Medulla oblongata (tissue), 1 donor: ENCODE measurements around the gene PLAAT4.

Experiments used
- DNase-seq: peaks from one replicate; pipeline ENCODE4 v3.0.0-alpha.2; 2015; ENCODE audit errors: extremely low spot score

PLAAT4 gene

GRCh38 chr11:63536669-63537292 is at the start of gene PLAAT4:
TSS of gene PLAAT4 (plus strand) at chr11:63536808. CDS start at chr11:63536869, 61 bp downstream.
- peak; percentile 90 for DNase-seq

DNA sequence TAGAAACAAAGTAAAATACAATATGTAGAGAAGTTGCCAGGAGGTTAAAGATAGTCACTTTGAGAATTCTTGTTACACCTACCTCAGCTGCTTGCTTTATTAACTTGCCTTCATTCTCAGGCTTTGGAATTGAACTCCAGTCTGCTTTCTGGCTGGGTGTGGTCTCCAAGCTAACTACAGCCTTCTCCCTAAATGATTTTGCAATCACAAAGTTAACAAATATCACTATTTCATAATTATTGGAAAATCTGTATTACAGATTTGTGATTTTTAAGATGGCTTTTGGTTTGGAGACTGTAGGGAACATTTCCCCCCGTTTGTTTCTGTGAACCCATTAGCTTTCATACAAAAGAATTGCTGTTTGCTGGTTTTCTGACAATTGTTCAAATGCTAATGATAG is 47.8 kb upstream of the PLAAT4 start:
- DNase-seq: no peak

GRCh38 chr11:63489879-63490278 is 46.7 kb upstream of the PLAAT4 start:
- peak; percentile 39 for DNase-seq

GRCh38 chr11:63490551-63491239 is 45.9 kb upstream of the PLAAT4 start, which contains the start of gene PLAAT5:
TSS of gene PLAAT5 (minus strand) at chr11:63491167. CDS start at chr11:63491034, 133 bp downstream.
- peak; percentile 42 for DNase-seq

DNA sequence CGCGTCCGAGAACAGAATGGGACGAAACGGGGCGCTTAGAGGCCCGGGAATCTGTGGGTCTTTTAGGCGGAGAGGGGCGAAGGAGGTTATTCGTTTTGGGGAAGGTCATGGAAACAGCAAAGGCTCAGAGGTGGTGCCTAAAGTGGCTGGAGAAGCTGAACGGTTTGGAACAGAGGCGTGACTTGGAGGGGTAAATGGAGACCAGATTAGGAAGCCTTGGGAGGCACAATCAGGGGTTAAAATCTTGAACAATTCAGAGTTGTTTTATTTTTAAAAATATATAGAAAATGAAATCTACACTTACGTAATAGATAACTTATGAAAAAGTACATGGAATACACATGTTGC is 45.4 kb upstream of the PLAAT4 start:
- no peak for DNase-seq

- no peak for DNase-seq
These were observed 44.8 kb upstream of the PLAAT4 start for GRCh38 chr11:63491636-63492372.

- DNase-seq: no peak
These were observed 44.2 kb upstream of the PLAAT4 start for GRCh38 chr11:63492441-63492840.

- no peak for DNase-seq
These were observed 43.5 kb upstream of the PLAAT4 start for GRCh38 chr11:63493127-63493526.

DNA sequence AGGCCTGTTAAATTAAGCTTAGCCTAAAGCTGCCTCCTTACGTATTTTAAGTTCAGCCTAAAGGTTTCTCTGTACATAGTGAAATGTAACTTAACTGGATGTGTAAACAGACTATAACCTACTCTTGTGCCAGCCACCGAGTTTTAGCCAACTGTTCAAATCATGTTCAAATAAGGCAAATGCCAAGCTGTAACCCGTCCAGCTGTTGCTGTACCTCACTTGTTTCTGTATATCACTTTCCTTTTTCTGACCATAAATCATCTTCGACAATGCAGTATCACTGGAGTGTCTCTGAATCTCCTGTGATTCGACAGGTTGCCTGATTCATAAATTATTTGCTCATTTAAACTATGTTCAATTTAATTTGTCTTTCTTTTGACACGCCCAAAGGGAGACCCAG is 41.6 kb upstream of the PLAAT4 start:
- DNase-seq: no peak

DNA sequence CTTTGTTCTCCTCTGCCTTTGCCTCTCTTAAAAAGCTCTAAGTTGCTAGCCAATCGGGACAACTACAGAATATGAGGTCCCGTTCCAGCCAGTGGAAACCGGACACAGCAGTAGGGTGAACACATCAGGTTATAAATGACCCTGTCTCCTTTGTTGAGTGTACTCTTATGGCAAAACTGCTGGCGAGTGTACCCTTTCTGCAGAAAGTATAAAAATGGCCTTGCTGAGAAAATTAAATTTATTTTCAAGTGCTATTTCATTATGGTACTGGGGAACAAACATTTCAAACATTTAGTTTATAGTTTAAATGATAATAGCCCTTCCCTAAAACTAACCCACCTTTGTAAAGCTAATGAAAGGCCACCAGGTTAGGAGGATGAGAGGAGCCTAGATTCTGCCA is 36.7 kb upstream of the PLAAT4 start:
- DNase-seq: no peak

GRCh38 chr11:63501236-63501635 is 35.4 kb upstream of the PLAAT4 start:
- no peak for DNase-seq

GRCh38 chr11:63502252-63502820 is 34.3 kb upstream of the PLAAT4 start:
- DNase-seq: no peak

- peak; percentile 35 for DNase-seq
These were observed 33.1 kb upstream of the PLAAT4 start for GRCh38 chr11:63503492-63503891.

- DNase-seq: no peak
These were observed 32.6 kb upstream of the PLAAT4 start for GRCh38 chr11:63504054-63504453.

GRCh38 chr11:63504933-63505586 is 31.5 kb upstream of the PLAAT4 start:
- DNase-seq: peak; percentile 65

DNA sequence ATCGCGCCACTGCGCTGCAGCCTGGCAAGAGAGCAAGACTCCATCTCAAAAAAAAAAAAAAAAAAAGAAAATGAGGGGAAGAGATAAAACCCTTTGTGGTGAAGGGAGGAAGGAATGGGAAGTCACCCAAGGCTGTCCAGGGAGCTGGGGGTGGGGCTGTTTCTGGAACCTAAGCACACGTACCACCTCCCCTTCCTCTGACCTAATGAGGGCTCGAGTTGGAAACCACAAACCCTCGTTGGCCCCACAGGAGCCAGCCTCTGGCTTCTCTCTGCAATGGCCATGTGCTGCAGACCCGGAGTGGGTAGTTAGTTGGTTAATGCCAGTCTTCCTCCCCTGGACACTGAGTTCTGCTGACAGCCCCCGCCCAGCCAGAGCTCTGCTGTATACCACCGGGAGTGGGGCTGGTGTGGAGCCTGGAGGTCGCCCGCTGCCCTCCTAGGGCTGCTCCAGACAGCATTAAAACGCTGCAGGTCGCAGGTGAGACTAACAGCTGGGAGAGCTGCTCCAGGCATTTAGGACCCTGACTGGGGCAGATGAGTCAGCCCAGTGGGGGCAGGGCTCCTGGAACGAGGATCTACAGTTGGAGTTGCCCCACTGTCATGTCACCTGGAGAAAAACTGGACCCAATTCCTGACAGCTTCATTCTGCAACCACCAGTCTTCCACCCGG is 30.6 kb upstream of the PLAAT4 start, which contains the start of gene LGALS12:
Gene LGALS12, plus strand, starts transcription at position 228 of the 672 bp plus-strand sequence. Its CDS starts 375 bp downstream, at position 603.
- no peak for DNase-seq

GRCh38 chr11:63506876-63507275 is 29.7 kb upstream of the PLAAT4 start:
- no peak for DNase-seq

DNA sequence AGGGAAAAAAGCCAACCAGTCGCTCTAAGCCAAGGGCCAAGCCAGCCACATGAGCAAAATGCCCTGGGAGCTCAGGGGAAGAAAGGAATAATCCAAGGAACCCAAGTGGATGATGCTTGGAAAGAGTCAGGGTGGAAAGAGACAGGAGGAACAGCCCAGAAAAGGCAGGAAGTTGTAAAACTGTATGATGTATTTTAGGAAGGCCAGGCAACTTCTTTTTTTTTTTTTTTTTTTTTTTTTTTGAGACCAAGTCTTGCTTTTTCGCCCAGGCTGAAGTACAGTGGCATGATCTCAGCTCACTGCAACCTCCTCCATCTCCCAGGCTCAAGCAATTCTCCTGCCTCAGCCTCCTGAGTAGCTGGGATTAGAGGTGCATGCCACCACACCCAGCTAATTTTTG is 29.1 kb upstream of the PLAAT4 start:
- no peak for DNase-seq

DNA sequence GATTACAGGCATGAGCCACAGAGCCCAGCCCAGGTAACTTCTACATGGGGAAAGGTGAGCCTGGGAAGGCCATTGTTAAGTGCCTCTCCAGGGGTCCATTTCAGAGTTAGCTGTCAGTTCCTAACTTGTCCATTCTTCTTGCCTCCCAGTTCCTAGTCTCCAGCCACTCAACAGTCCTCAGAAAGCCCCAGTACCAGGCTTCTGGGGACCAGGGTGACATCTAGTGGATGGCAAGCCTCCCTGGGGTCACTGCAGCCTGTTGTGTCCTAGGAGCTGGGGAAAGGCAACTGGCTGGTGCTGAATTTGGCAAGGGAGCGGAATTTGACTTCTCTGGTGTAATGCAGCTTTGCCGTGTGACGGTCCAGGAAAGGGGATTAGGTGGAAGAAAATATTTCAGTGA is 28.6 kb upstream of the PLAAT4 start:
- peak; percentile 95 for DNase-seq

DNA sequence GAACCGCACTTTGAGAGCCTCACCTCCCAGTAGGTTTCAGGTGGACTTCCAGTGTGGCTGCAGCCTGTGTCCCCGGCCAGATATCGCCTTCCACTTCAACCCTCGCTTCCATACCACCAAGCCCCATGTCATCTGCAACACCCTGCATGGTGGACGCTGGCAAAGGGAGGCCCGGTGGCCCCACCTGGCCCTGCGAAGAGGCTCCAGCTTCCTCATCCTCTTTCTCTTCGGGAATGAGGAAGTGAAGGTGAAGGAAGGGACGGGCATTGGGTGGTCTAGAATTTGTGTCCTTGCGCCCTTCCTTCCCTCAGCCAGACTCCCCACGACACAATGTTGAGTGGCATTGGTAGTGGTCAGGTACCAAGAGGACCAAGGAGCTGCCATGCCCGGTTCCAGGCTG is 27.9 kb upstream of the PLAAT4 start:
- DNase-seq: no peak

DNA sequence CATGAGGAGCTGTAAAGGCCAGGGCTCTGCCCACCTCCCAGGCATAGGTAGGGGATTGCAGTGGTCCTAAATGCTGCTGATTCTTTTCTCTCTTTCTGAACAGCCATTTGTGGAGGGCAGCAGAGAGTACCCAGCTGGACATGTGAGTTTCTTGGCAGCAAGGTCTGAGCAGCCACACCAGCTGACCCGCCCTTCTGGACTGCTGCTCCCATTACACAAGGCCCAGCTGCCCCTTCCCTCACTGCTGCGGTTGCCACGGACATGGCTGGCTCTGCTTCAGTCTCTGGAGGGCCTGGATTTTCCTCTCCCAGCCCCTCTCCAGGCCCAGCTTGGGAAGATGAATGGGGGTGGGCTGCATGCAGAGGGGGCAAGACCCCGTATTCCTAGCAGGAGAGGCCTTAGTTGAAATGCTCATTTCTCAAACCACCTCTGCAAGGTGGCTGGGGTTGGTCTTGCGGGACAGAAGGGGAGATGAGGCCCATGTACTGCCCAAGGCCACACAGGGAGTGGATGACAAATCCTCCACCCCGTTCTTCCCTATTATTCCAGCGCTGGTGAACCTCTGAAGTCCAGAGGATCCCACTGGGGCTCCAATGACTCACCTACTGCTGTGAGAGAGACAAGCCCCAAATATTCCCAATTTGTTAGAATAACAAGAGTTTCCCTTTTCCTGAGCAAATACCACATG is 26.1 kb upstream of the PLAAT4 start:
- peak; percentile 96 for DNase-seq
